K562 (cell line): ENCODE results near the gene BMAL1. TPM values are rescaled to one million over a fixed set of nuclear protein-coding genes. Genes with fewer than 3 reads are reported as not detected.

Experiments used
- ATAC-seq: fragments of 200-7000 bp; cut with Tn5 transposase; 3 replicates; pipeline ENCODE4 v1.9.1; 2020; ENCODE audit warnings: moderate library complexity
- BruUV-seq: library from RNA; stranded (reverse); fragments of 400-500 nt; replicated peaks from 2 replicates; lab custom pipeline; 2021; lab: Mats Ljungman, UMichigan
- CTCF ChIA-PET: fragments of 300-600 bp; formaldehyde crosslinking; extraction: SDS; loops from one replicate; lab custom pipeline; 2021; ENCODE audit warnings: low intra/inter-chr PET ratio; lab: Yijun Ruan, JAX
- POLR2A ChIA-PET: fragments of 300-600, 350-650 bp; sonication (Branson Sonifier 250); formaldehyde crosslinking; extraction: SDS; loops from one replicate; lab custom pipeline; 2021; ENCODE audit warnings: antibody characterized with exemption, inconsistent platforms; lab: Yijun Ruan, JAX
- DNase-seq, 4 experiments: peaks; one replicate each; pipeline versions ENCODE4 v3.0.0 to v3.0.0-alpha.2; 2011 to 2018; ENCODE audit warnings: low spot score in 3 of 4, mixed read lengths in 3 of 4; ENCODE audit errors: extremely low read depth in 1 of 4
- FAIRE-seq: peaks from 2 replicates; lab custom pipeline; 2011; peaks lifted over from hg19 to GRCh38; lab: Jason Lieb, UNC
- H2AFZ ChIP-seq: 2 replicates; pipeline ENCODE4 v1.6.0; 2011; ENCODE audit warnings: low read depth, low read length, control low read depth, inconsistent platforms
- H3K27ac ChIP-seq: fragments of 200-600 bp; 3 replicates; pipeline ENCODE4 v1.8.0; 2011; ENCODE audit warnings: low read depth, mild to moderate bottlenecking, control low read depth, inconsistent platforms, low read length, moderate library complexity, mixed read lengths; ENCODE audit errors: extremely low read depth
- H3K27me3 ChIP-seq, 2 experiments: fragments of 300-600 bp in 1 of 2; 2 replicates in 1 of 2; 3 replicates in 1 of 2; pipeline versions ENCODE4 v1.6.0 to v1.8.0; 2011; ENCODE audit warnings: inconsistent platforms in 2 of 2, low read length in 2 of 2, mild to moderate bottlenecking in 1 of 2, mixed read lengths in 1 of 2, moderate library complexity in 1 of 2; ENCODE audit not compliant: control insufficient read depth in 2 of 2, insufficient read depth in 2 of 2
- H3K36me3 ChIP-seq: fragments of 300-600 bp; 3 replicates; pipeline ENCODE4 v1.8.0; 2011; ENCODE audit warnings: mild to moderate bottlenecking, low read length, inconsistent platforms; ENCODE audit not compliant: control insufficient read depth, insufficient read depth
- H3K4me1 ChIP-seq, 2 experiments: fragments of 200-600 bp in 1 of 2; replicated peaks in 1 of 2; 2 replicates in 1 of 2; 3 replicates in 1 of 2; pipeline versions ENCODE4 v1.5.1 to v1.8.0; 2011; ENCODE audit warnings: inconsistent platforms in 2 of 2, low read length in 2 of 2, mild to moderate bottlenecking in 1 of 2, mixed read lengths in 1 of 2, moderate library complexity in 1 of 2; ENCODE audit not compliant: control insufficient read depth in 2 of 2, insufficient read depth in 2 of 2
- H3K4me2 ChIP-seq: 2 replicates; pipeline ENCODE4 v1.6.1; 2011; ENCODE audit warnings: low read length, control low read depth, inconsistent platforms, mixed read lengths; ENCODE audit not compliant: insufficient read depth
- H3K4me3 ChIP-seq: fragments of 200-600 bp; sonication (generic), shearing (Covaris generic); 2 replicates; pipeline ENCODE4 v1.5.1; 2016; ENCODE audit warnings: control low read depth, inconsistent platforms
- H3K79me2 ChIP-seq: fragments of 200-600 bp; 3 replicates; pipeline ENCODE4 v1.8.0; 2011; ENCODE audit warnings: low read length, inconsistent platforms; ENCODE audit not compliant: control insufficient read depth, insufficient read depth
- H3K9ac ChIP-seq, 2 experiments: 2 replicates each; pipeline versions ENCODE4 v1.6.0 to v1.6.1; 2011; ENCODE audit warnings: low read depth in 2 of 2, low read length in 2 of 2, control low read depth in 1 of 2, inconsistent platforms in 1 of 2, mild to moderate bottlenecking in 1 of 2, mixed read lengths in 1 of 2; ENCODE audit not compliant: insufficient read depth in 1 of 2
- H3K9me1 ChIP-seq: one replicate; pipeline ENCODE4 v1.6.0; 2011; ENCODE audit warnings: inconsistent platforms, mild to moderate bottlenecking, low read length, moderate library complexity; ENCODE audit not compliant: control insufficient read depth, insufficient read depth
- H3K9me3 ChIP-seq: replicated peaks from 2 replicates; pipeline ENCODE4 v1.5.1; 2011; ENCODE audit warnings: low read depth, low read length, inconsistent platforms; ENCODE audit not compliant: control insufficient read depth, insufficient read depth
- H4K20me1 ChIP-seq: replicated peaks from 2 replicates; pipeline ENCODE4 v1.6.1; 2011; ENCODE audit warnings: low read length, inconsistent platforms, mixed read lengths; ENCODE audit not compliant: control insufficient read depth, insufficient read depth
- CTBP1 ChIP-seq: fragments of 450-650 bp; IDR thresholded peaks from 2 replicates; pipeline ENCODE4 v1.6.1; 2016; ENCODE audit warnings: borderline replicate concordance
- DPF2 ChIP-seq: fragments of 450-650 bp; IDR thresholded peaks from 2 replicates; pipeline ENCODE4 v1.6.1; 2016
- HDGF ChIP-seq: fragments of 450-650 bp; IDR thresholded peaks from 2 replicates; pipeline ENCODE4 v1.6.1; 2016
- MCM3 ChIP-seq: fragments of 450-650 bp; IDR thresholded peaks from 2 replicates; pipeline ENCODE4 v1.6.1; 2016
- NR4A1 ChIP-seq, 2 experiments: fragments of 250-450 bp in 1 of 2; fragments of 450-650 bp in 1 of 2; sonication (Bioruptor Pico) in 1 of 2; IDR thresholded peaks; 2 replicates each; pipeline versions ENCODE4 v1.4.0 to v1.6.1; 2016 to 2020; ENCODE audit warnings: mild to moderate bottlenecking in 2 of 2, missing compliant biosample characterization in 1 of 2, missing genetic modification characterization in 1 of 2, moderate library complexity in 1 of 2
- PHF20 ChIP-seq: fragments of 450-650 bp; IDR thresholded peaks from 2 replicates; pipeline ENCODE4 v1.6.1; 2018; ENCODE audit not compliant: partially characterized antibody
- RUNX1 ChIP-seq: sonication (generic); IDR thresholded peaks from 2 replicates; pipeline ENCODE4 v1.6.1; 2016; ENCODE audit warnings: antibody characterized with exemption, low read depth
- ZNF445 ChIP-seq: fragments of 250-450 bp; sonication (Bioruptor Pico); IDR thresholded peaks from 2 replicates; pipeline ENCODE4 v1.4.0; 2020; ENCODE audit warnings: low read depth, mild to moderate bottlenecking, moderate library complexity
- WGBS: fragments of 100-300 bp; shearing (Covaris generic); methylation state at CpG from one replicate; pipeline ENCODE4 v1.1.6; 2016; ENCODE audit warnings: low coverage, mixed read lengths; ENCODE audit not compliant: insufficient coverage; ENCODE audit errors: missing lambda C conversion rate; 5-methylcytosine and 5-hydroxymethylcytosine counted together
- in situ Hi-C: fragments of 300-500 bp; cut with MboI; formaldehyde crosslinking; loops from 4 replicates; pipeline ENCODE4 v1.15.0; 2018; ENCODE audit warnings: inconsistent platforms, mixed read lengths
- intact Hi-C: fragments of 100-400 bp; cut with micrococcal nuclease; formaldehyde crosslinking; loops from 2 replicates; pipeline ENCODE4 v1.14.2; 2022
- polyA plus RNA-seq, 8 experiments: library from polyadenylated mRNA; depleted of rRNA in 4 of 8; stranded (reverse) in 5 of 8; unstranded in 3 of 8; fragments of >200 nt; fragmentation: Nextera tagmentation in 2 of 8; fragmentation: Illumina TruSeq in 1 of 8; extraction: Ambion mirVana in 2 of 8; extraction: Trizol in 1 of 8; gene quantifications; 2 replicates each; pipeline versions ENCODE4 v1.2.1 to v1.2.3, GENCODE V29; 2011 to 2014; ENCODE audit warnings: inconsistent platforms in 1 of 8, missing spikeins in 1 of 8
- total RNA-seq, 7 experiments: library from RNA; depleted of rRNA in 6 of 7; stranded (reverse); fragments of >200 nt in 6 of 7; fragmentation: Illumina TruSeq in 2 of 7; extraction: Trizol in 2 of 7; gene quantifications; 2 replicates each; pipeline versions ENCODE4 v1.2.1 to v1.2.3, GENCODE V29; 2011 to 2021; ENCODE audit warnings: low replicate concordance in 1 of 7
- TF ChIP-seq, protein P1 (sequence below): fragments of 450-650 bp; IDR thresholded peaks from 2 replicates; pipeline ENCODE4 v1.6.1; 2016; ENCODE audit warnings: low read depth, mild to moderate bottlenecking, moderate library complexity
- TF ChIP-seq, protein P2 (sequence below): fragments of 450-650 bp; IDR thresholded peaks from 2 replicates; pipeline ENCODE4 v1.6.1; 2016; ENCODE audit warnings: mild to moderate bottlenecking
- TF ChIP-seq, protein P3 (sequence below): fragments of 450-650 bp; formaldehyde crosslinking; IDR thresholded peaks from 2 replicates; pipeline ENCODE4 v1.4.0; 2020; ENCODE audit warnings: mild to moderate bottlenecking, moderate library complexity

The BMAL1 gene
- total and polyA plus RNA-seq, 9 of the 15 experiments (the other 6 are each of a cell fraction or from before 2014, with no cell fraction given) = 0.14 to 2.4 (median 0.64) TPM

DNA sequence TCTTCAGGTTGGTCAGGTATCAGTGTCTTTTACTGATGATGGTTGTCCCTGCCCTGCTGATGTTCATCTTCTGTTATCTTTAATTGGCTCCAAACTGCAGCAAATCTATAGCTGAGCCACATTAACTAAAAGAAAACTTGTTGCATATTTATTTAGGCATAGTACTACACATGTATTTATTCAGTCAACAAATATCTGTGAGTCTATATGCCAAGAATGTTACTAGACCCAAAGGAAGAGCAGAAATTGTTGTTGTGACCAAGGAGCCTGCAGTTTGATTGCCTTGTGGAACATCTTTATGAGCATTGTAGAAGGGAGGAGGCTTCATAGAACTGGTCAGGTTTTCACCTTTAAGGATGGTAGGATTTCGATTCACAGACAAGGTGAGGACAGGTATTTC is 10.1 kb downstream of the BMAL1 start:
- no peak overlapping the region for H3K4me3 ChIP-seq
- H3K9me3 ChIP-seq = no peaks in the 10 kb centered on the region
- WGBS = 0% methylated on average over 1 of the region's 1 CpG
- H3K9ac ChIP-seq = no peak overlapping the region
- peaks cover 0 to 3% of the 10 kb centered on the region in 2 experiments; a peak in 2 of 5 replicates for H3K27me3 ChIP-seq
- CTCF ChIA-PET = no interaction called here
- H3K36me3 ChIP-seq = no peaks in the 10 kb centered on the region
- ATAC-seq (no peak), FAIRE-seq (no peak), DNase-seq (no peak)
- no peaks in the 10 kb centered on the region for H3K9me1 ChIP-seq
- no peaks in the 10 kb centered on the region; the same call in 1 of the 2 replicates for H4K20me1 ChIP-seq
- H2AFZ ChIP-seq = no peak overlapping the region
- no peaks in the 10 kb centered on the region for H3K4me1 ChIP-seq
- TF ChIP-seq, protein P1, sequence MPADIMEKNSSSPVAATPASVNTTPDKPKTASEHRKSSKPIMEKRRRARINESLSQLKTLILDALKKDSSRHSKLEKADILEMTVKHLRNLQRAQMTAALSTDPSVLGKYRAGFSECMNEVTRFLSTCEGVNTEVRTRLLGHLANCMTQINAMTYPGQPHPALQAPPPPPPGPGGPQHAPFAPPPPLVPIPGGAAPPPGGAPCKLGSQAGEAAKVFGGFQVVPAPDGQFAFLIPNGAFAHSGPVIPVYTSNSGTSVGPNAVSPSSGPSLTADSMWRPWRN = no peak
- TF ChIP-seq, protein P2, sequence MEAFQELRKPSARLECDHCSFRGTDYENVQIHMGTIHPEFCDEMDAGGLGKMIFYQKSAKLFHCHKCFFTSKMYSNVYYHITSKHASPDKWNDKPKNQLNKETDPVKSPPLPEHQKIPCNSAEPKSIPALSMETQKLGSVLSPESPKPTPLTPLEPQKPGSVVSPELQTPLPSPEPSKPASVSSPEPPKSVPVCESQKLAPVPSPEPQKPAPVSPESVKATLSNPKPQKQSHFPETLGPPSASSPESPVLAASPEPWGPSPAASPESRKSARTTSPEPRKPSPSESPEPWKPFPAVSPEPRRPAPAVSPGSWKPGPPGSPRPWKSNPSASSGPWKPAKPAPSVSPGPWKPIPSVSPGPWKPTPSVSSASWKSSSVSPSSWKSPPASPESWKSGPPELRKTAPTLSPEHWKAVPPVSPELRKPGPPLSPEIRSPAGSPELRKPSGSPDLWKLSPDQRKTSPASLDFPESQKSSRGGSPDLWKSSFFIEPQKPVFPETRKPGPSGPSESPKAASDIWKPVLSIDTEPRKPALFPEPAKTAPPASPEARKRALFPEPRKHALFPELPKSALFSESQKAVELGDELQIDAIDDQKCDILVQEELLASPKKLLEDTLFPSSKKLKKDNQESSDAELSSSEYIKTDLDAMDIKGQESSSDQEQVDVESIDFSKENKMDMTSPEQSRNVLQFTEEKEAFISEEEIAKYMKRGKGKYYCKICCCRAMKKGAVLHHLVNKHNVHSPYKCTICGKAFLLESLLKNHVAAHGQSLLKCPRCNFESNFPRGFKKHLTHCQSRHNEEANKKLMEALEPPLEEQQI = no peak
- TF ChIP-seq ZNF445 (CRISPR knock-in tag) (no peak), NR4A1 (CRISPR knock-in tag; IDR thresholded peaks at IDR 0.05) (no peak), NR4A1 (tag; IDR thresholded peaks at IDR 0.05) (no peak), HDGF (no peak), MCM3 (no peak), RUNX1 (no peak), CTBP1 (no peak), PHF20 (no peak), DPF2 (no peak)
- TF ChIP-seq, protein P3, sequence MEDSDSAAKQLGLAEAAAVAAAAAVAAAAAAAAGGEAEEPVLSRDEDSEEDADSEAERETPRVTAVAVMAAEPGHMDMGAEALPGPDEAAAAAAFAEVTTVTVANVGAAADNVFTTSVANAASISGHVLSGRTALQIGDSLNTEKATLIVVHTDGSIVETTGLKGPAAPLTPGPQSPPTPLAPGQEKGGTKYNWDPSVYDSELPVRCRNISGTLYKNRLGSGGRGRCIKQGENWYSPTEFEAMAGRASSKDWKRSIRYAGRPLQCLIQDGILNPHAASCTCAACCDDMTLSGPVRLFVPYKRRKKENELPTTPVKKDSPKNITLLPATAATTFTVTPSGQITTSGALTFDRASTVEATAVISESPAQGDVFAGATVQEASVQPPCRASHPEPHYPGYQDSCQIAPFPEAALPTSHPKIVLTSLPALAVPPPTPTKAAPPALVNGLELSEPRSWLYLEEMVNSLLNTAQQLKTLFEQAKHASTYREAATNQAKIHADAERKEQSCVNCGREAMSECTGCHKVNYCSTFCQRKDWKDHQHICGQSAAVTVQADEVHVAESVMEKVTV (CRISPR knock-in tag) = no peak
- no TSS peak for BruUV-seq
- no peaks in the 10 kb centered on the region for H3K79me2 ChIP-seq
- POLR2A ChIA-PET = no interaction called here
- H3K27ac ChIP-seq = no peak overlapping the region
- in situ Hi-C loops (no loop called here), intact Hi-C loops (no loop called here)
- no peak overlapping the region for H3K4me2 ChIP-seq
